Breast epithelium (tissue), 4 donors: Measurements from ENCODE around the gene LCE5A. TPM values are rescaled to one million over a fixed set of nuclear protein-coding genes. Genes with fewer than 3 reads are reported as not detected.
"Not testable (repeated sequence)": the region's sequence is repeated elsewhere in the genome, so short reads cannot be mapped to it uniquely, and the experiment has no call there.

Source experiments
- DNase-seq, 2 donors: peaks; one replicate each; pipeline ENCODE4 v3.0.0-alpha.2; 2019; ENCODE audit warnings: low spot score in 2 of 2
- H3K27ac ChIP-seq, 2 donors: fragments of 200-600 bp; sonication (generic) in 1 of 2; one replicate each; pipeline ENCODE4 v1.5.1; 2016 to 2019; ENCODE audit warnings: mild to moderate bottlenecking in 1 of 2
- H3K27me3 ChIP-seq, 2 donors: fragments of 200-600 bp; sonication (generic) in 1 of 2; one replicate each; pipeline versions ENCODE4 v1.5.1 to v1.6.0; 2017 to 2019; ENCODE audit warnings: control low read depth in 1 of 2, mild to moderate bottlenecking in 1 of 2
- H3K36me3 ChIP-seq: fragments of 200-600 bp; one replicate; pipeline ENCODE4 v1.5.1; 2019
- H3K4me1 ChIP-seq, 2 donors: fragments of 200-600 bp; sonication (generic); one replicate each; pipeline ENCODE4 v1.5.1; 2016 to 2019; ENCODE audit warnings: control low read depth in 1 of 2
- H3K4me3 ChIP-seq, 3 donors: fragments of 200-600 bp; sonication (generic); 1 replicate in 2 of 3; 2 replicates in 1 of 3; pipeline ENCODE4 v1.5.1; 2016 to 2019; ENCODE audit warnings: mild to moderate bottlenecking in 3 of 3, moderate library complexity in 2 of 3
- H3K9me3 ChIP-seq, 2 donors: fragments of 200-600 bp; sonication (generic) in 1 of 2; one replicate each; pipeline ENCODE4 v1.5.1; 2016 to 2019; ENCODE audit warnings: control low read depth in 1 of 2
- POLR2A ChIP-seq: fragments of 450-650 bp; IDR thresholded peaks from one replicate; pipeline ENCODE4 v1.6.1; 2016; ENCODE audit warnings: antibody characterized with exemption, mild to moderate bottlenecking, moderate library complexity
- POLR2AphosphoS5 ChIP-seq, 3 donors: sonication (generic); formaldehyde crosslinking; IDR thresholded peaks; one replicate each; pipeline ENCODE4 v1.6.1; 2017; ENCODE audit warnings: antibody characterized with exemption in 3 of 3
- intact Hi-C: fragments of 100-400 bp; cut with DNase I; formaldehyde crosslinking; loops from one replicate; pipeline ENCODE4 v1.15.1; 2023; ENCODE audit warnings: low total_unique reads
- total RNA-seq, 3 donors: library from RNA; depleted of rRNA; stranded (reverse); fragments of >200 nt; gene quantifications; one replicate each; pipeline ENCODE4 v1.1.0, GENCODE V29; 2016
- TF ChIP-seq, protein P1 (sequence below), 3 donors: fragments of 450-650 bp; IDR thresholded peaks; one replicate each; pipeline ENCODE4 v1.5.1; 2016 to 2017; ENCODE audit warnings: antibody characterized with exemption in 3 of 3, mild to moderate bottlenecking in 3 of 3, moderate library complexity in 3 of 3

Gene LCE5A
- total RNA-seq, 3 donors from 2014 or later, result not detected

DNA sequence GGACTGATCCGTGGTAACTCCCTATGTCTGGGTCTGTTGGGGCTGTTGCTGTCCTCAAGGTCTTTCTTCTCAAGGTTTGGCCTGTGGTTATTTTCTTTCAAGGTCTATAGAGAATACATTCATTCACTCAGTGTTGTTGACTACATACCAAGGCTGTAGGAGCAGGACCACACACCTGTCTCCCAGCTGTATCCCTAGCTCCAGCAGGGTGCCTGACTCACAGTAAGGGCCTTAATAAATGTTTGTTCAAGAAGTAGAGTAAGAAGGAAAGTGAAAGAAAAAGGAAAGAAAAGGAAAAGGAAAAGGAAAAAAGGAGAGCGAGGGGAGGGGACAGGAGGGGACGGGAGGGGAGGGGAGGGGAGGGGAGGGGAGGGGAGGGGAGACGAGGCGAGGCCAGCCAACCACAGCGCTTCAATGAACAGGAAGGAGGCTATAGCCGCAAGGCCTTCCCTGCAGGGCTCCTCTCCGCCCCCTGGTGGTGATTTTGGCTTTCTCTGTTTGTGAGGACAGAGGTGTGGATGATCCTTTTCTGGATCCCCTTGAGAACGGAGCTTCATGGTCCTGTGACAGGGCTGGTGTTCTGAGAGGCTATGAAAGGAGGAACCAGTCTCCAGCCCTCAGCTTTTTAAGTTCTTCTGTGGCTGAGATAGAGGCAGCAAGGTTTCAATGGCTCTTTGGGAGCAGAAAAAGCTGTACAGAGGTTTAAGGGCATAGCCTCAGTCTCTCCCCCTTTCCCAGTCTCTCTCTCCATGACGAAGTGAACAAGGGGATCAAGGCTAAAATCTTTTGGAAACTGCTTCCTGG is 30.6 kb upstream of the LCE5A start:
- Histone ChIP-seq H3K27me3 (no peaks in the 10 kb centered on the region), H3K36me3 (no peaks in the 10 kb centered on the region), H3K4me3 (no peak overlapping the region), H3K9me3 (peaks cover 15 to 36% of the 10 kb centered on the region in 2 donors), H3K27ac (no peak overlapping the region), H3K4me1 (no peaks in the 10 kb centered on the region)
- no peak for DNase-seq
- TF ChIP-seq, protein P1, sequence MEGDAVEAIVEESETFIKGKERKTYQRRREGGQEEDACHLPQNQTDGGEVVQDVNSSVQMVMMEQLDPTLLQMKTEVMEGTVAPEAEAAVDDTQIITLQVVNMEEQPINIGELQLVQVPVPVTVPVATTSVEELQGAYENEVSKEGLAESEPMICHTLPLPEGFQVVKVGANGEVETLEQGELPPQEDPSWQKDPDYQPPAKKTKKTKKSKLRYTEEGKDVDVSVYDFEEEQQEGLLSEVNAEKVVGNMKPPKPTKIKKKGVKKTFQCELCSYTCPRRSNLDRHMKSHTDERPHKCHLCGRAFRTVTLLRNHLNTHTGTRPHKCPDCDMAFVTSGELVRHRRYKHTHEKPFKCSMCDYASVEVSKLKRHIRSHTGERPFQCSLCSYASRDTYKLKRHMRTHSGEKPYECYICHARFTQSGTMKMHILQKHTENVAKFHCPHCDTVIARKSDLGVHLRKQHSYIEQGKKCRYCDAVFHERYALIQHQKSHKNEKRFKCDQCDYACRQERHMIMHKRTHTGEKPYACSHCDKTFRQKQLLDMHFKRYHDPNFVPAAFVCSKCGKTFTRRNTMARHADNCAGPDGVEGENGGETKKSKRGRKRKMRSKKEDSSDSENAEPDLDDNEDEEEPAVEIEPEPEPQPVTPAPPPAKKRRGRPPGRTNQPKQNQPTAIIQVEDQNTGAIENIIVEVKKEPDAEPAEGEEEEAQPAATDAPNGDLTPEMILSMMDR (IDR thresholded peaks at IDR 0.05), result no peak
- no peak for TF ChIP-seq POLR2AphosphoS5 (IDR thresholded peaks at IDR 0.05)
- TF ChIP-seq POLR2A, result no peak
- intact Hi-C loops, result no loop called here

DNA sequence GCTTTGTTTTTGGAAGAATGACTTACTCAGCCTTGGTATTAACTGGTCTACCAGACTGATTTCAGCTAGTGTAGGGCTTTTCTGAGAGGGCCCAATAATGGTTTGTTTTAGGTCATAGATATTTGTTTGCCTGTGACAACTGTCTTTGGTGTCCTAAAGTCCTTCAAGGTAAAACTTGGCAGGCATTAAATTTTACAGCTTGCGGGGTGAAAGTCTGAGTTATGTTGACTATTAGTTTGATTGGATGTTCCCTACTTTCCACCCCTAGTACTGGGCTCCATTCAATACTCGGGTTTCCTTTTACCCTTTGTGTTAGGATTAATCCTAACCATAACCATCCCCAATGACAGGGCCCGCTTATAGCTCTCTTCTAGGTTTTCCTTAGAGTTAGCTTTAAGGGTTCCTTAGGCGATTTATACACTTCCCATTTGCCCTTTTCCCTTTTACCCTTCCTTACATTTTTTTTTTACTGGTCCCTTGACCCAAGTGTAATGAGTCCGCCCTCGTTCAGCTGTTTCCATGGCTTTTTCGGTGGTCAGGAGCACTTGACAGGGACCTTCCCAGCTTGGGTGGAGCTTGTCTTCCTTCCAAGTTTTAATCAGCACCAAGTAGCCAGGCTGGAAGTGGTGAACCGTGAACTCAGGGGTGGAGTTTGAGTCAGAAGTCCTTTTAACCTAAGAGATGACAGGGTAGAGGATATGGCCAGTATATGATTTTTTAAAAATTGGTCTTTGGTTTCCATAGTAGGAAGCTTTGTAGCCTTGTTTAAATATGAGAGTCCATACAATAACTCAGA is 28.5 kb upstream of the LCE5A start:
- intact Hi-C loops, result loop anchor here (1.0 kb wide), 1 partner anchor 19 kb away; no protein-coding TSS in a partner anchor
- Histone ChIP-seq H3K27me3 (no peaks in the 10 kb centered on the region), H3K27ac (no peak overlapping the region), H3K36me3 (no peaks in the 10 kb centered on the region), H3K4me3 (no peak overlapping the region), H3K4me1 (no peaks in the 10 kb centered on the region), H3K9me3 (peaks cover 6 to 15% of the 10 kb centered on the region in 2 donors)
- TF ChIP-seq POLR2AphosphoS5 (IDR thresholded peaks at IDR 0.05) (no peak), POLR2A (no peak)
- TF ChIP-seq, protein P1 (IDR thresholded peaks at IDR 0.05), result no peak
- DNase-seq, result no peak

DNA sequence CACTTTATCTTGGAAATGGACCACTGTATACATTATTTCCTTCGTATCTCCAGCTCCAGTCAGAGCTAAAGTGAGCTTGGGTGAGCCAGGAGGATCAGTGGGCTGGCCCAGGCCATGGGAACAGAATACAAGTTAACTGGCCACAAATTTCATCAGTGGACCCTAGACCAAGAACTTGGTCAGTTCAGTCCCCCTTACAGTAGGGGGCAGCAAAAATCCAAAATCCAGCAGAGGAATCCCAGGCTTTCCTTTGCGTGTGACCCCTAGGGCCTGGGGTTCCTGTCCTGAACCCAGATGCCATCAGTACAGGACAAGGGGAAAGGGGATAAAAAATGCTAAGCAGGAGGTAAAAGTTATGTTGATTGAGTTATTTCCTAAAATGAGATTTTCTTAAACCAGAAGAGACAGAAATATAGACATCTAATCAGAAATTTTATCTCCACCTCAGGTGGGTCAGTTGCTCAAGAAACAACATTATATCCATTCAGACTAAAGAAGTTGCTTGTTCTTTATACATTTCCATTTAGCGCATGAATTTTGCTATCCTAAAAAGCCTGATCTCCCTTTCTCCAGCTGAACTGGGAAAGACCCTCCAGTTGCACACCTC is 24.1 kb upstream of the LCE5A start:
- Histone ChIP-seq H3K27me3 (no peaks in the 10 kb centered on the region), H3K4me3 (no peak overlapping the region), H3K36me3 (no peaks in the 10 kb centered on the region), H3K4me1 (no peaks in the 10 kb centered on the region), H3K9me3 (peaks cover 0 to 11% of the 10 kb centered on the region in 2 donors), H3K27ac (no peak overlapping the region)
- intact Hi-C loops, result no loop called here
- DNase-seq, result no peak
- TF ChIP-seq POLR2A, result no peak
- TF ChIP-seq, protein P1 (IDR thresholded peaks at IDR 0.05), result peak in 1 of 3 donors; percentile 15

DNA sequence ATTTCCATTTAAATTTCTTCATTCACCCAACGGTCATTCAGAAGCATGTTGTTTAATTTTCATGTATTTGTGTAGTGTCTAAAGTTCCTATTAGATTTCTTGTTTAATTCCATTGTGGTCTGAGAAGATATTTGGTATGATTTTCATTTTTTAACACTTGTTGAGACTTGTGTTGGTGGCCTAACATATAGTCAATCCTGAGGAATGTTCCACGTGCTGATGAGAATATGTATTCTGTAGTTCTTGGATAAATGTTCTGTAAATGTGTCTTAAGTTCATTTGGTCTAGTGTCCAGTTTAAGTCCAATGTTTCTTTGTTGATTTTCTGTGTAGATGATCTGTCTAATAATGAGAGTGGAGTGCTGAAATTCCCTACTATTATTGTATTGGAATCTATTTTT is 22.7 kb upstream of the LCE5A start:
- no peak for TF ChIP-seq POLR2AphosphoS5 (IDR thresholded peaks at IDR 0.05)
- no peak for TF ChIP-seq POLR2A
- TF ChIP-seq, protein P1 (IDR thresholded peaks at IDR 0.05), result no peak
- Histone ChIP-seq H3K27me3 (no peaks in the 10 kb centered on the region), H3K9me3 (peaks cover 0 to 11% of the 10 kb centered on the region in 2 donors), H3K4me1 (no peaks in the 10 kb centered on the region), H3K36me3 (no peaks in the 10 kb centered on the region), H3K4me3 (no peak overlapping the region), H3K27ac (no peak overlapping the region)
- intact Hi-C loops, result no loop called here
- DNase-seq, result no peak

DNA sequence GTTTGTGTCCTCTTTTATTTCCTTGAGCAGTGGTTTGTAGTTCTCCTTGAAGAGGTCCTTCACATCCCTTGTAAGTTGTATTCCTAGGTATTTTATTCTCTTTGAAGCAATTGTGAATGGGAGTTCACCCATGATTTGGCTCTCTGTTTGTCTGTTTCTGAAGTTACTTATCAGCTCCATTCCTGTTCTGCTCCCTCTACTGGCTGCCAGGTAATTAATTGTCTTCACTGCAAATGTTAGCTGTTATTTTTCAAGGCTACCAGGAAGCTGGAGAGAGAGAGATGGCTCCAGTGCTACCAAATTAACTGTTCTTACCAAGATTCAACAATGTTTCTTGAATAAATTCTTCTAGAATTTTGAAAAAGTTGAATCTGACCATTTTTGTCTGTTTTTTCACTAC is 19.1 kb upstream of the LCE5A start:
- H3K27me3 ChIP-seq, intact Hi-C loops, H3K4me3 ChIP-seq, DNase-seq, H3K27ac ChIP-seq, H3K36me3 ChIP-seq, H3K4me1 ChIP-seq: not testable (repeated sequence)
- H3K9me3 ChIP-seq, result peaks cover 0 to 11% of the 10 kb centered on the region in 2 donors
